WERI-Rb-1 (cell line): ENCODE measurements around the gene OXER1.

Experiments
- DNase-seq: peaks from one replicate; pipeline ENCODE4 v3.0.0-alpha.2; 2020
- H3K27ac ChIP-seq: fragments of 250-450 bp; sonication (Bioruptor Pico); 2 replicates; pipeline ENCODE4 v1.5.1; 2020; ENCODE audit warnings: mild to moderate bottlenecking, moderate library complexity
- H3K27me3 ChIP-seq: fragments of 250-450 bp; sonication (Bioruptor Pico); 2 replicates; pipeline ENCODE4 v1.5.1; 2021; ENCODE audit warnings: mild to moderate bottlenecking, low read depth, moderate library complexity; ENCODE audit not compliant: insufficient read depth, severe bottlenecking
- H3K36me3 ChIP-seq: fragments of 250-450 bp; sonication (Bioruptor Pico); 2 replicates; pipeline ENCODE4 v1.5.1; 2020; ENCODE audit warnings: mild to moderate bottlenecking, moderate library complexity
- H3K4me3 ChIP-seq: 2 replicates; pipeline ENCODE4 v1.5.1; 2011; ENCODE audit warnings: low read depth, mild to moderate bottlenecking, control low read depth, low read length
- H3K9me3 ChIP-seq: fragments of 250-450 bp; sonication (Bioruptor Pico); 2 replicates; pipeline ENCODE4 v1.5.1; 2021; ENCODE audit warnings: mild to moderate bottlenecking, moderate library complexity; ENCODE audit not compliant: severe bottlenecking
- CTCF ChIP-seq: IDR thresholded peaks from 2 replicates; pipeline ENCODE4 v1.5.1; 2011; ENCODE audit warnings: low read depth, mild to moderate bottlenecking, control low read depth, inconsistent platforms, low read length

The OXER1 gene

GRCh38 chr2:42809131-42809818, 45.3 kb upstream of the OXER1 start:
- Histone ChIP-seq H3K9me3 (no peaks in the 10 kb centered on the region), H3K4me3 (peak overlapping the region; percentile 46), H3K36me3 (no peaks in the 10 kb centered on the region), H3K27me3 (no peaks in the 10 kb centered on the region), H3K27ac (peak overlapping the region; percentile 97)
- DNase-seq: no peak
- TF ChIP-seq CTCF: no peak

- no peak overlapping the region for H3K27ac ChIP-seq
- H3K27me3 ChIP-seq: no peaks in the 10 kb centered on the region
- no peak for DNase-seq
- TF ChIP-seq CTCF: no peak
- no peaks in the 10 kb centered on the region for H3K9me3 ChIP-seq
- no peaks in the 10 kb centered on the region for H3K36me3 ChIP-seq
- no peak overlapping the region for H3K4me3 ChIP-seq
These were observed 44.4 kb upstream of the OXER1 start for GRCh38 chr2:42808301-42808700.

GRCh38 chr2:42806786-42807185, 42.9 kb upstream of the OXER1 start:
- Histone ChIP-seq H3K4me3 (no peak overlapping the region), H3K27ac (no peak overlapping the region), H3K36me3 (no peaks in the 10 kb centered on the region), H3K27me3 (no peaks in the 10 kb centered on the region), H3K9me3 (no peaks in the 10 kb centered on the region)
- TF ChIP-seq CTCF: no peak
- DNase-seq: no peak

- Histone ChIP-seq H3K36me3 (no peaks in the 10 kb centered on the region), H3K27ac (no peak overlapping the region), H3K4me3 (no peak overlapping the region), H3K27me3 (no peaks in the 10 kb centered on the region), H3K9me3 (no peaks in the 10 kb centered on the region)
- TF ChIP-seq CTCF: no peak
- no peak for DNase-seq
These were observed 41.0 kb upstream of the OXER1 start for GRCh38 chr2:42804891-42805290.

GRCh38 chr2:42804338-42804737, 40.4 kb upstream of the OXER1 start:
- no peak overlapping the region for H3K4me3 ChIP-seq
- DNase-seq: no peak
- H3K27me3 ChIP-seq: no peaks in the 10 kb centered on the region
- no peak for TF ChIP-seq CTCF
- no peaks in the 10 kb centered on the region for H3K9me3 ChIP-seq
- H3K36me3 ChIP-seq: no peaks in the 10 kb centered on the region
- no peak overlapping the region for H3K27ac ChIP-seq

GRCh38 chr2:42802150-42802549, 38.2 kb upstream of the OXER1 start:
- Histone ChIP-seq H3K9me3 (peaks cover 10% of the 10 kb centered on the region), H3K4me3 (no peak overlapping the region), H3K27ac (no peak overlapping the region), H3K36me3 (no peaks in the 10 kb centered on the region), H3K27me3 (no peaks in the 10 kb centered on the region)
- no peak for DNase-seq
- TF ChIP-seq CTCF: no peak
